ENCODE measurements around the gene OPRD1.

GRCh38 chr1:28833381-28833780, 21.4 kb downstream of the OPRD1 start:
- no peak for TF ChIP-seq CTCF (IDR thresholded peaks at IDR 0.05)
- no peak for TF ChIP-seq POLR2A (IDR thresholded peaks at IDR 0.05)

Measured in testis (tissue), 2 donors.